ENCODE data around the gene MIPEP.
"Not testable (repeated sequence)": the region's sequence is repeated elsewhere in the genome, so short reads cannot be mapped to it uniquely, and the experiment has no call there.

GRCh38 chr13:23746141-23746540 lies 143.1 kb downstream of the MIPEP start:
- not testable (repeated sequence) for TF ChIP-seq POLR2A, POLR2AphosphoS5 (IDR thresholded peaks at IDR 0.05)
- TF ChIP-seq, protein P1, sequence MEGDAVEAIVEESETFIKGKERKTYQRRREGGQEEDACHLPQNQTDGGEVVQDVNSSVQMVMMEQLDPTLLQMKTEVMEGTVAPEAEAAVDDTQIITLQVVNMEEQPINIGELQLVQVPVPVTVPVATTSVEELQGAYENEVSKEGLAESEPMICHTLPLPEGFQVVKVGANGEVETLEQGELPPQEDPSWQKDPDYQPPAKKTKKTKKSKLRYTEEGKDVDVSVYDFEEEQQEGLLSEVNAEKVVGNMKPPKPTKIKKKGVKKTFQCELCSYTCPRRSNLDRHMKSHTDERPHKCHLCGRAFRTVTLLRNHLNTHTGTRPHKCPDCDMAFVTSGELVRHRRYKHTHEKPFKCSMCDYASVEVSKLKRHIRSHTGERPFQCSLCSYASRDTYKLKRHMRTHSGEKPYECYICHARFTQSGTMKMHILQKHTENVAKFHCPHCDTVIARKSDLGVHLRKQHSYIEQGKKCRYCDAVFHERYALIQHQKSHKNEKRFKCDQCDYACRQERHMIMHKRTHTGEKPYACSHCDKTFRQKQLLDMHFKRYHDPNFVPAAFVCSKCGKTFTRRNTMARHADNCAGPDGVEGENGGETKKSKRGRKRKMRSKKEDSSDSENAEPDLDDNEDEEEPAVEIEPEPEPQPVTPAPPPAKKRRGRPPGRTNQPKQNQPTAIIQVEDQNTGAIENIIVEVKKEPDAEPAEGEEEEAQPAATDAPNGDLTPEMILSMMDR (IDR thresholded peaks at IDR 0.05), result not testable (repeated sequence)

All from prostate gland (tissue), 2 donors.